ENCODE results near the gene CCDC170.

The CCDC170 gene

GRCh38 chr6:151665329-151665728 lies 171.5 kb downstream of the CCDC170 start:
- H2AFZ ChIP-seq (ENCODE audit: low read length): no peak overlapping the region
- no peak overlapping the region for H3K4me3 ChIP-seq (ENCODE audit: low read depth, low read length, poor library complexity, severe bottlenecking)
- no peaks in the 10 kb centered on the region for H3K9me3 ChIP-seq (ENCODE audit: low read length)
- H3K27me3 ChIP-seq (ENCODE audit: insufficient read depth, low read length): no peaks in the 10 kb centered on the region; the same call in 1 of the 2 replicates
- no peaks in the 10 kb centered on the region for H3K79me2 ChIP-seq (ENCODE audit: insufficient read depth, low read length)
- H3K4me2 ChIP-seq (ENCODE audit: low read length): no peak overlapping the region
- no peaks in the 10 kb centered on the region for H3F3A ChIP-seq (ENCODE audit: insufficient read depth, low read length)
- no peak for TF ChIP-seq EZH2 (IDR thresholded peaks at IDR 0.05; ENCODE audit: borderline replicate concordance, low read length)
- H4K20me1 ChIP-seq (ENCODE audit: insufficient read depth, low read length): no peaks in the 10 kb centered on the region
- H3K9me2 ChIP-seq (ENCODE audit: low read depth, low read length): no peaks in the 10 kb centered on the region
- no peaks in the 10 kb centered on the region for H3K4me1 ChIP-seq (ENCODE audit: insufficient read depth, low read length, severe bottlenecking)
- H3K9ac ChIP-seq (ENCODE audit: low read length): no peak overlapping the region
- H3K27ac ChIP-seq (ENCODE audit: low read depth, low read length, poor library complexity, severe bottlenecking): no peak overlapping the region
- no peaks in the 10 kb centered on the region for H3K36me3 ChIP-seq (ENCODE audit: insufficient read depth, low read length)

GRCh38 chr6:151666526-151666925 lies 172.7 kb downstream of the CCDC170 start:
- TF ChIP-seq CTCF (IDR thresholded peaks at IDR 0.05; ENCODE audit: low read length): no peak
- TF ChIP-seq EZH2 (IDR thresholded peaks at IDR 0.05; ENCODE audit: borderline replicate concordance, low read length): no peak
- Histone ChIP-seq H2AFZ (ENCODE audit: low read length) (no peak overlapping the region), H3K9ac (ENCODE audit: low read length) (no peak overlapping the region), H3K79me2 (ENCODE audit: insufficient read depth, low read length) (no peaks in the 10 kb centered on the region), H3K27ac (ENCODE audit: low read depth, low read length, poor library complexity, severe bottlenecking) (no peak overlapping the region), H3K9me2 (ENCODE audit: low read depth, low read length) (no peaks in the 10 kb centered on the region), H3K4me1 (ENCODE audit: insufficient read depth, low read length, severe bottlenecking) (no peaks in the 10 kb centered on the region), H3F3A (ENCODE audit: insufficient read depth, low read length) (no peaks in the 10 kb centered on the region), H4K20me1 (ENCODE audit: insufficient read depth, low read length) (no peaks in the 10 kb centered on the region), H3K4me2 (ENCODE audit: low read length) (no peak overlapping the region), H3K9me3 (ENCODE audit: low read length) (no peaks in the 10 kb centered on the region), H3K36me3 (ENCODE audit: insufficient read depth, low read length) (no peaks in the 10 kb centered on the region), H3K27me3 (ENCODE audit: insufficient read depth, low read length) (no peaks in the 10 kb centered on the region; the same call in 1 of the 2 replicates), H3K4me3 (ENCODE audit: low read depth, low read length, poor library complexity, severe bottlenecking) (no peak overlapping the region)

GRCh38 chr6:151669208-151669560 lies 175.4 kb downstream of the CCDC170 start:
- no peak overlapping the region for H3K9ac ChIP-seq (ENCODE audit: low read length)
- H3K4me3 ChIP-seq (ENCODE audit: low read depth, low read length, poor library complexity, severe bottlenecking): no peak overlapping the region
- no peaks in the 10 kb centered on the region for H3K36me3 ChIP-seq (ENCODE audit: insufficient read depth, low read length)
- H3K4me2 ChIP-seq (ENCODE audit: low read length): no peak overlapping the region
- H3K4me1 ChIP-seq (ENCODE audit: insufficient read depth, low read length, severe bottlenecking): no peaks in the 10 kb centered on the region
- no peaks in the 10 kb centered on the region for H3K9me2 ChIP-seq (ENCODE audit: low read depth, low read length)
- no peak overlapping the region for H3K27ac ChIP-seq (ENCODE audit: low read depth, low read length, poor library complexity, severe bottlenecking)
- no peaks in the 10 kb centered on the region for H3K9me3 ChIP-seq (ENCODE audit: low read length)
- TF ChIP-seq CTCF (IDR thresholded peaks at IDR 0.05; ENCODE audit: low read length): no peak
- no peak for TF ChIP-seq EZH2 (IDR thresholded peaks at IDR 0.05; ENCODE audit: borderline replicate concordance, low read length)
- H4K20me1 ChIP-seq (ENCODE audit: insufficient read depth, low read length): no peaks in the 10 kb centered on the region
- no peaks in the 10 kb centered on the region; the same call in 1 of the 2 replicates for H3K27me3 ChIP-seq (ENCODE audit: insufficient read depth, low read length)
- H3K79me2 ChIP-seq (ENCODE audit: insufficient read depth, low read length): no peaks in the 10 kb centered on the region
- H3F3A ChIP-seq (ENCODE audit: insufficient read depth, low read length): no peaks in the 10 kb centered on the region
- no peak overlapping the region for H2AFZ ChIP-seq (ENCODE audit: low read length)

GRCh38 chr6:151670116-151670515 lies 176.3 kb downstream of the CCDC170 start:
- Histone ChIP-seq H3K9me3 (ENCODE audit: low read length) (no peaks in the 10 kb centered on the region), H3K4me2 (ENCODE audit: low read length) (no peak overlapping the region), H3K9me2 (ENCODE audit: low read depth, low read length) (no peaks in the 10 kb centered on the region), H3K4me3 (ENCODE audit: low read depth, low read length, poor library complexity, severe bottlenecking) (no peak overlapping the region), H3K27ac (ENCODE audit: low read depth, low read length, poor library complexity, severe bottlenecking) (no peak overlapping the region), H3K79me2 (ENCODE audit: insufficient read depth, low read length) (no peaks in the 10 kb centered on the region), H3K27me3 (ENCODE audit: insufficient read depth, low read length) (no peaks in the 10 kb centered on the region; the same call in 1 of the 2 replicates), H3K4me1 (ENCODE audit: insufficient read depth, low read length, severe bottlenecking) (no peaks in the 10 kb centered on the region), H2AFZ (ENCODE audit: low read length) (no peak overlapping the region), H3K36me3 (ENCODE audit: insufficient read depth, low read length) (no peaks in the 10 kb centered on the region), H3K9ac (ENCODE audit: low read length) (no peak overlapping the region), H3F3A (ENCODE audit: insufficient read depth, low read length) (no peaks in the 10 kb centered on the region), H4K20me1 (ENCODE audit: insufficient read depth, low read length) (no peaks in the 10 kb centered on the region)
- TF ChIP-seq EZH2 (IDR thresholded peaks at IDR 0.05; ENCODE audit: borderline replicate concordance, low read length): no peak
- no peak for TF ChIP-seq CTCF (IDR thresholded peaks at IDR 0.05; ENCODE audit: low read length)
